Neural progenitor cell (in vitro differentiated cells): ENCODE data around the gene OARD1. TPM values are rescaled to one million over a fixed set of nuclear protein-coding genes. Genes with fewer than 3 reads are reported as not detected.
A peak's percentile ranks its signal among the peaks of the same experiment; 100 is the strongest.

Experiments used
- DNase-seq: peaks from one replicate; pipeline ENCODE4 v3.0.0-alpha.2; 2016; ENCODE audit warnings: low spot score
- H2AFZ ChIP-seq: fragments of 200-600 bp; sonication (generic); replicated peaks from 2 replicates; pipeline ENCODE4 v1.6.1; 2016; ENCODE audit warnings: antibody characterized with exemption
- H3F3A ChIP-seq: fragments of 200-600 bp; sonication (generic); 2 replicates; pipeline ENCODE4 v1.6.1; 2016; ENCODE audit warnings: antibody characterized with exemption, low read depth
- H3K27ac ChIP-seq: fragments of 200-600 bp; sonication (generic); 2 replicates; pipeline ENCODE4 v1.5.1; 2016; ENCODE audit warnings: mild to moderate bottlenecking
- H3K27me3 ChIP-seq: fragments of 200-600 bp; sonication (generic); 2 replicates; pipeline ENCODE4 v1.6.1; 2016; ENCODE audit warnings: mild to moderate bottlenecking, moderate library complexity
- H3K36me3 ChIP-seq: fragments of 200-600 bp; sonication (generic); 2 replicates; pipeline ENCODE4 v1.5.1; 2016
- H3K4me1 ChIP-seq: fragments of 200-600 bp; sonication (generic); 2 replicates; pipeline ENCODE4 v1.6.1; 2016; ENCODE audit warnings: mixed run types
- H3K4me2 ChIP-seq: fragments of 200-600 bp; sonication (generic); 2 replicates; pipeline ENCODE4 v1.6.1; 2016
- H3K4me3 ChIP-seq: fragments of 200-600 bp; sonication (generic); 2 replicates; pipeline ENCODE4 v1.5.1; 2016
- H3K79me2 ChIP-seq: fragments of 200-600 bp; sonication (generic); 2 replicates; pipeline ENCODE4 v1.6.1; 2016; ENCODE audit warnings: low read depth
- H3K9ac ChIP-seq: fragments of 200-600 bp; sonication (generic); 2 replicates; pipeline ENCODE4 v1.6.1; 2016
- H3K9me3 ChIP-seq: fragments of 200-600 bp; sonication (generic); 2 replicates; pipeline ENCODE4 v1.5.1; 2016; ENCODE audit warnings: low read depth
- H4K20me1 ChIP-seq: fragments of 200-600 bp; sonication (generic); 2 replicates; pipeline ENCODE4 v1.6.1; 2016; ENCODE audit warnings: low read depth
- H3K27ac Mint-ChIP-seq: 3 replicates; pipeline ENCODE4 v1.8.0; 2021; ENCODE audit warnings: mixed read lengths
- H3K27me3 Mint-ChIP-seq: 2 replicates; pipeline ENCODE4 v1.8.0; 2022; ENCODE audit warnings: low read depth, mild to moderate bottlenecking, inconsistent platforms, moderate library complexity, mixed read lengths; ENCODE audit not compliant: insufficient read depth
- H3K36me3 Mint-ChIP-seq: 3 replicates; pipeline ENCODE4 v1.8.0; 2021; ENCODE audit warnings: mixed read lengths
- H3K4me1 Mint-ChIP-seq: 3 replicates; pipeline ENCODE4 v1.8.0; 2021; ENCODE audit warnings: mixed read lengths
- H3K4me3 Mint-ChIP-seq: 3 replicates; pipeline ENCODE4 v1.8.0; 2021; ENCODE audit warnings: mild to moderate bottlenecking, moderate library complexity, mixed read lengths
- H3K9me3 Mint-ChIP-seq: 3 replicates; pipeline ENCODE4 v1.8.0; 2020; ENCODE audit warnings: mixed read lengths
- EZH2 ChIP-seq: fragments of 200-600 bp; sonication (generic); IDR thresholded peaks from 2 replicates; pipeline ENCODE4 v1.6.1; 2017; ENCODE audit warnings: antibody characterized with exemption, mild to moderate bottlenecking, moderate library complexity
- EZH2phosphoT487 ChIP-seq: fragments of 200-600 bp; sonication (generic); IDR thresholded peaks from 2 replicates; pipeline ENCODE4 v1.6.1; 2017; ENCODE audit warnings: antibody characterized with exemption
- total RNA-seq: library from RNA; depleted of rRNA; stranded (reverse); fragments of >200 nt; gene quantifications from 2 replicates; pipeline ENCODE4 v1.2.3, GENCODE V29; 2015; ENCODE audit warnings: low replicate concordance
- TF ChIP-seq, protein P1 (sequence below): fragments of 200-600 bp; sonication (generic); IDR thresholded peaks from 2 replicates; pipeline ENCODE4 v1.5.1; 2017; ENCODE audit warnings: antibody characterized with exemption, mild to moderate bottlenecking

Gene OARD1
- total RNA-seq, 1 donor from 2014 or later: 67.9 TPM

DNA sequence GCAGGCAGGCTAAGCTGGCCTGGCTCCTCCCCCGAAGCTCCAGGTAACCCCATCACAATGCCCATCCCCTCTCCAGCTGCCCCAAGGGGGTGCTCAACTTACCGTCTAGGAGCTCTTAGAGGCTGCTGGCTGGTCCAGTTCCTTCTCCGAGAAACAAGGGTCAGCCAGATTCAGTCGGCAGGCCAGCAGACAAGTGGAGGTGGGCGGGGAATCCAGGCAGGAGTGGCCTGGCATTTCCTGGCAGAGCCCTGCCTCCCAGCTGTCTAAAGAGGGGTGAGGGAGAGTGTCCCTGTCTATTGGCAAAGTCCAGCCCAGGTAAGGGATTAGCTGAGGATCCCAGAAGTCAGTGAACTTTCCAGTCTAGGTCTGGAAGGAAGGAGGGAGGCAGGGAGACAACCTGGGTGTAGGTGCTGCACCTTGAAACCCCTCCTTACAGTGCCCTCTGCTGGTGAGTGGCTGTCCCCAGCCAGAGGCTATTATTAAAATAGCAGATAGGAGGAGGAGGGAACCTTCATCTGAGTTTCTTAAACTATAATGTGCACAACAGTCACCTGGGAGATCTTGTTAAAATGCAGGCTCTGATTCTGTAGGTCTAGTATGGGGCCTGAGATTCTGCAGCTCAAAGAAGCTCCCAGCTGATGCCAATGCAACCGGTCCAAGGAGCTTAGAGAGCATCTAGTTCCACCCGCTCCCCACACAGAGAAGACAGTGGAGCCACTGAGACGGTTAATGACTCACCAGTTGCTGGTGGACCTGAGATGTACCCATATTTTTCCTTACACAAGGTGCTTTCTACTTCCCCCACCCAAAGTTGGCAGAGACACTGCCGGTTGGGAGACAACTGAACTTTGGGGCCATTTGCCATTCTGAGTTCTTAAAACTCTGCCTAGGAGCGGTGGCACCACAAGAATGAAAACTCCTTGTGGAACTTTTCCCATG, 32.8 kb downstream of the OARD1 start, which contains the start of gene UNC5CL:
UNC5CL (minus strand) TSS at position 162 of the 939 bp plus-strand sequence. CDS start 4,147 bp downstream, outside the sequence.
- DNase-seq: peak; percentile 63
- H3K4me1 Mint-ChIP-seq: peaks cover 8% of the 10 kb centered on the region
- Histone ChIP-seq H3K4me3 (no peak within 1 kb of the TSS), H3K4me2 (no peak within 1 kb of the TSS), H2AFZ (no peak within 1 kb of the TSS), H3K27ac (no peak within 1 kb of the TSS), H4K20me1 (no peaks in the 10 kb centered on the region), H3K9ac (no peak within 1 kb of the TSS), H3K27me3 (no peaks in the 10 kb centered on the region), H3K9me3 (no peaks in the 10 kb centered on the region), H3F3A (no peaks in the 10 kb centered on the region), H3K36me3 (no peaks in the 10 kb centered on the region), H3K79me2 (no peaks in the 10 kb centered on the region), H3K4me1 (peaks cover 4% of the 10 kb centered on the region)
- H3K36me3 Mint-ChIP-seq: no peaks in the 10 kb centered on the region
- no peak within 1 kb of the TSS for H3K27ac Mint-ChIP-seq
- TF ChIP-seq EZH2phosphoT487: no peak
- no peak for TF ChIP-seq EZH2
- TF ChIP-seq, protein P1, sequence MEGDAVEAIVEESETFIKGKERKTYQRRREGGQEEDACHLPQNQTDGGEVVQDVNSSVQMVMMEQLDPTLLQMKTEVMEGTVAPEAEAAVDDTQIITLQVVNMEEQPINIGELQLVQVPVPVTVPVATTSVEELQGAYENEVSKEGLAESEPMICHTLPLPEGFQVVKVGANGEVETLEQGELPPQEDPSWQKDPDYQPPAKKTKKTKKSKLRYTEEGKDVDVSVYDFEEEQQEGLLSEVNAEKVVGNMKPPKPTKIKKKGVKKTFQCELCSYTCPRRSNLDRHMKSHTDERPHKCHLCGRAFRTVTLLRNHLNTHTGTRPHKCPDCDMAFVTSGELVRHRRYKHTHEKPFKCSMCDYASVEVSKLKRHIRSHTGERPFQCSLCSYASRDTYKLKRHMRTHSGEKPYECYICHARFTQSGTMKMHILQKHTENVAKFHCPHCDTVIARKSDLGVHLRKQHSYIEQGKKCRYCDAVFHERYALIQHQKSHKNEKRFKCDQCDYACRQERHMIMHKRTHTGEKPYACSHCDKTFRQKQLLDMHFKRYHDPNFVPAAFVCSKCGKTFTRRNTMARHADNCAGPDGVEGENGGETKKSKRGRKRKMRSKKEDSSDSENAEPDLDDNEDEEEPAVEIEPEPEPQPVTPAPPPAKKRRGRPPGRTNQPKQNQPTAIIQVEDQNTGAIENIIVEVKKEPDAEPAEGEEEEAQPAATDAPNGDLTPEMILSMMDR: peak; percentile 80
- no peaks in the 10 kb centered on the region for H3K9me3 Mint-ChIP-seq
- H3K27me3 Mint-ChIP-seq: peaks cover 6% of the 10 kb centered on the region
- no peak within 1 kb of the TSS for H3K4me3 Mint-ChIP-seq

DNA sequence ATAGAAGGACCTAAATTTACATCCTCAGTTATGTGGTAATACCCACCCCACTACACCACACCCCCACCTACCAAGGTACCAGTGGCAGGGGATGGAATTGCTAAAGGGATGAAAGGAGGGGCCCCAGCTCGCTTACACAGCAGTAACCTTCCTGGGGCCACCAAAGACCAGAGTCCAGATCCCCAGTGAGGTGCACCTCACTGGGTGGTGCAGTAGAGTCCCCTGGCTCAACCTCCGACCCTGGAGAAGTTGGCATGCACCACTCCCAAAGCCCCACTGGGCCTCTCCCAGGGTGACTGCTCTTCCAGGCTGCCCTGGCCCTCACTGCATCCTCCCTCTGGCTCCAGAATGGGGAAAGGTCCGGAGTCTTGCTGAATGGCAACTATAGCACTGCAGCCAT, 34.0 kb downstream of the OARD1 start:
- Histone ChIP-seq H3K4me3 (no peak overlapping the region), H3K79me2 (no peaks in the 10 kb centered on the region), H3K4me2 (no peak overlapping the region), H3K4me1 (peaks cover 4% of the 10 kb centered on the region), H3K9me3 (no peaks in the 10 kb centered on the region), H3K27me3 (no peaks in the 10 kb centered on the region), H3K36me3 (no peaks in the 10 kb centered on the region), H3K27ac (no peak overlapping the region), H4K20me1 (no peaks in the 10 kb centered on the region), H3F3A (no peaks in the 10 kb centered on the region), H2AFZ (no peak overlapping the region), H3K9ac (no peak overlapping the region)
- Mint-ChIP-seq H3K27ac (no peak overlapping the region), H3K36me3 (peaks cover under 1% of the 10 kb centered on the region), H3K4me3 (no peak overlapping the region), H3K9me3 (no peaks in the 10 kb centered on the region), H3K27me3 (peaks cover 6% of the 10 kb centered on the region), H3K4me1 (peaks cover 8% of the 10 kb centered on the region)
- no peak for TF ChIP-seq EZH2phosphoT487
- no peak for TF ChIP-seq EZH2
- TF ChIP-seq, protein P1: no peak
- DNase-seq: no peak

DNA sequence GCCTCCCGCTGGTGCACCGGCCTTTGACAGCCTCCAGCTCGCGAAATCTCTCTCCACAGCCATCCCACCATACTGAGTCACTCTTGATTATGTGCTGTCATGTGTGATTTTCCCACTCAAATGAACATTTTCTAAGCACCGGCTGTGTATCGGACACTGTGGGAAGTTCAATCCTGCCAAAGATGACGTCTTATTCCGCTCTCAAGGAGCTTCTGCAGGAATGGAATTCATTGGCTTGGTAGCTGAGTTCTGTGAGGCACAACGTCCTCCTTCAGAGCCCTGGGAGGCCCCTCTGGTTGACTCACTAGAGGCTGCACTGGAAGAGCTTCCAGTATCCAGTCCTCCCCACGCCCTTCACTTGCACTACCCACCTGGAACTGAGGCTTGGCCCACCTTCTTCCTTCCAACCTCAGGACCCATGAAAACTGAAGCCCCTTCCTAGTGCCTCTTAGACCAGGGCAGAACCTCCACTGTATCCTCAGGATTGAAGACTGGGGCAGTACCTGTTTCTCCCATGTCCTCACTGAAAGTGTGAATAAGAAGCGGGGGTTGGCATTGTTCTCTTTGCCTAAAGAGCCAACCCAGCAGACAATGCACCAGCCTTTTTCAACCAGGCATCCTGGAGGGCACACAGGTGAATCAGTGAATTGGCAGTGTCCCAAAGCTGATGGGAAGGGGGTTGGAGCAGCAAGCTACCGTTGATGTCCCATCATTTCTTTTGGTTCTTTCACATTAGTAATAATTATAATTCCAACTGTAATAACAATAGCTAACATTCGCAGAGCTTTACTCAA, 34.9 kb downstream of the OARD1 start:
- Histone ChIP-seq H3K36me3 (no peaks in the 10 kb centered on the region), H3K4me3 (no peak overlapping the region), H3K9ac (no peak overlapping the region), H4K20me1 (no peaks in the 10 kb centered on the region), H3K27me3 (no peaks in the 10 kb centered on the region), H3K27ac (no peak overlapping the region), H3K4me2 (no peak overlapping the region), H3K4me1 (peaks cover 4% of the 10 kb centered on the region), H3F3A (no peaks in the 10 kb centered on the region), H2AFZ (no peak overlapping the region), H3K79me2 (no peaks in the 10 kb centered on the region), H3K9me3 (no peaks in the 10 kb centered on the region)
- H3K9me3 Mint-ChIP-seq: no peaks in the 10 kb centered on the region
- peaks cover 1% of the 10 kb centered on the region for H3K36me3 Mint-ChIP-seq
- H3K4me1 Mint-ChIP-seq: peaks cover 8% of the 10 kb centered on the region
- H3K4me3 Mint-ChIP-seq: no peak overlapping the region
- TF ChIP-seq EZH2phosphoT487 (no peak), EZH2 (no peak)
- TF ChIP-seq, protein P1: no peak
- H3K27ac Mint-ChIP-seq: no peak overlapping the region
- peaks cover 6% of the 10 kb centered on the region for H3K27me3 Mint-ChIP-seq
- DNase-seq: no peak
